HG02759 (cell line): ENCODE measurements around the gene ACTN1.
A peak's percentile ranks its signal among the peaks of the same experiment; 100 is the strongest.
"Not testable (repeated sequence)": the region's sequence is repeated elsewhere in the genome, so short reads cannot be mapped to it uniquely, and the experiment has no call there.

Experiments used
- ATAC-seq: cut with Tn5 transposase; IDR thresholded peaks from one replicate; pipeline ENCODE4 v1.9.1; 2021; ENCODE audit warnings: mild to moderate bottlenecking, moderate library complexity; ENCODE audit not compliant: unreplicated experiment

The ACTN1 gene

GRCh38 chr14:68979021-68979721 lies at the start of gene ACTN1:
TSS of gene ACTN1 (minus strand) at chr14:68979302. CDS start at chr14:68979056, 246 bp downstream.
- peak; percentile 56 for ATAC-seq

GRCh38 chr14:69027242-69027913 lies 48.3 kb upstream of the ACTN1 start:
- ATAC-seq: no peak

GRCh38 chr14:69023035-69023434 lies 43.9 kb upstream of the ACTN1 start:
- no peak for ATAC-seq

- not testable (repeated sequence) for ATAC-seq
These were observed 43.0 kb upstream of the ACTN1 start for GRCh38 chr14:69022093-69022492.

- ATAC-seq: no peak
These were observed 38.6 kb upstream of the ACTN1 start for GRCh38 chr14:69017706-69018105.

GRCh38 chr14:69014829-69015259 lies 35.7 kb upstream of the ACTN1 start:
- ATAC-seq: no peak

- no peak for ATAC-seq
These were observed 35.1 kb upstream of the ACTN1 start for GRCh38 chr14:69013943-69014782.

- no peak for ATAC-seq
These were observed 33.3 kb upstream of the ACTN1 start for GRCh38 chr14:69012256-69012953.

- no peak for ATAC-seq
These were observed 31.5 kb upstream of the ACTN1 start for GRCh38 chr14:69010648-69011047.

GRCh38 chr14:69008421-69008884 lies 29.4 kb upstream of the ACTN1 start:
- no peak for ATAC-seq

- no peak for ATAC-seq
These were observed 27.2 kb upstream of the ACTN1 start for GRCh38 chr14:69006346-69006745.

GRCh38 chr14:69005432-69006148 lies 26.5 kb upstream of the ACTN1 start:
- no peak for ATAC-seq

GRCh38 chr14:69004731-69005431 lies 25.8 kb upstream of the ACTN1 start:
- no peak for ATAC-seq

- no peak for ATAC-seq
These were observed 24.5 kb upstream of the ACTN1 start for GRCh38 chr14:69003626-69004025.

GRCh38 chr14:69002069-69002468 lies 23.0 kb upstream of the ACTN1 start:
- no peak for ATAC-seq

- no peak for ATAC-seq
These were observed 22.3 kb upstream of the ACTN1 start for GRCh38 chr14:69001375-69001774.

GRCh38 chr14:68998062-68998461 lies 19.0 kb upstream of the ACTN1 start:
- no peak for ATAC-seq

- ATAC-seq: no peak
These were observed 16.6 kb upstream of the ACTN1 start for GRCh38 chr14:68995731-68996130.

GRCh38 chr14:68994056-68994455 lies 15.0 kb upstream of the ACTN1 start:
- no peak for ATAC-seq

- no peak for ATAC-seq
These were observed 8.5 kb upstream of the ACTN1 start for GRCh38 chr14:68987653-68988036.
